ENCODE data around the gene WDFY4.

The WDFY4 gene

DNA sequence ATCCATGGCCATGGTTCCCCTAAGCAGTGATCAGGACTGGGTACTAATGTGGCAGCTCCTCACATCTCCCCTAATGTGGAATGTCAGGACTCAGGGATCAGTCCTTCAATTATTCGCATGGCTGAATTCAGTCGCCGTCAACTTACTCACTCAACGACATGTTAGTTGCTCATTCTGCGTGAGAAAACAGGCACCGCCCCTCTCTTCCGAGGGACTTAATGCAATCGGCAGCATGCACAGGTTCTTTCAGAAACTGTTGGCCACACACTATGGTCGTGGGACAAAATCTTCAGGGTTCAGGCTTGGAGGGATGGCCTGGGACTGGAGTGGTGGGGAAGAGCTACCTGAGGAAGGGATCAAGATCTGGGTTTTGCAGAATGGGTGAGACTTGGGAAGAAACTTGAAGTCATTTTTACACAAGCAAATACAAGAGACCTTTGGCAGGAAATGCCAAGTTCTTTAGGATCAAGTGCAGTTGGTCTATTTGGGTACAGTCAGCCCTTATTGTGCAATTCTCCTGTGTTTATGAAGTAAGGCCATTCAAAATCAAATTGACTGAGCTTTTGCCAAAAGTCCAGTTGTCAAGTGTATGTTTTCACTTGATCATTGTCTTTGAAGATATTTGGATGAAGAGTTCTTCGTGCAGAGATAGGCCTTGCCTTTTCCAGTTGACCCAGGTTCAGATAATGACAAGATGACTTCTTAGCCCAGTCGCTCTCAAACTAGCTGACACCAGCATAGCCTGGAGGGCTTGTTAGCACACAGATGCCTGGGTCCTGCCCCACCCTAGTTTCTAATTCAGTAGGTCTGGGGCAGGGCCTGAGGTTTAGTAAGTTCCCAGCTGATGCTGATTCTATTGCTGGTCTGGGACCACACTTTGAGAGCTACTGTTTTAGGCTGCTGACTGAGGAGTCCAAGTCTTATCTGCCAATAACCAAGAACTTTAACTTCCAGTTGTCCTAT lies 206.5 kb downstream of the WDFY4 start:
- no peak for DNase-seq

DNA sequence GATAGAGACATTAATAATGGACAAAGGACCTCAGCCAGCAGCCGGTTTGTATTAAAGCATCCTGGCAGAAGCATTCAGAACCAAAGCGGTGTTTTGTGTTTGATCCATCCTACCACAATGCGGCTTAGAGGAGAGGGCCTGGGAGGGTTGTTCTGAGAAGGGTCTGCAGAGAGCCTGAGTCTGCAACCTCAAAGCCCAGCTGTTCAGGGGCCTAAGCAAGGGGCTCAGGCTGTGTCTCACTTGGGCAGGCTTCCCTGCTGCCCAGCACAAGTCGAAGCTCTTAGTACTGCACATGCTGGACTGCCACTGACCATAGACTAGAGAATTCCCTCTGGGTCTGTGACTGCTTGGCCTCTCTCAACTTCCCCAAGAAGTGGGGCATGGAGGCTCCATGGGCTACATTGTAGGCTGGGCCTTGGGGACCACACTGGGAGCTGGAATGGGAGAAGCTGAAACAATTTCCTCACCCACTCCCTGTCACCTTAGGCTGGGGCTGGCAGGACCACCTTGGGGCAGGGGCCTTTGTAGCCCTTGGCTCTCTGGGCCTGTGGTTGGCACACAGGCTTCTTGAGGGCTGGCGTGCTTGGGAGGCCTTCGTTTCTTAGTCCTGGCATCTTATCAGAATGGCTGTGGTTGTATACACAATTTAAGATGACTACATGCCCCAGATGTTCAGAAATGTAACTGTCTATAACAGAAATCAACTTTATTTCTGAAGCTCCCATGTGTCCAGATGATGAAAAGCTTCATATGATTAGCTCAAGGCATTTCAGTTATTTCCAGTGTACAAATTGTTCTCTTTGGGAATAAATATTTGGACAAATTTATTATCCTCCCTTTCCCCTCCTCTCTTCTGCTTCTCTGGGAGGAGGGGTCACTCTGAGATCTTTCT lies 210.5 kb downstream of the WDFY4 start:
- no peak for DNase-seq

DNA sequence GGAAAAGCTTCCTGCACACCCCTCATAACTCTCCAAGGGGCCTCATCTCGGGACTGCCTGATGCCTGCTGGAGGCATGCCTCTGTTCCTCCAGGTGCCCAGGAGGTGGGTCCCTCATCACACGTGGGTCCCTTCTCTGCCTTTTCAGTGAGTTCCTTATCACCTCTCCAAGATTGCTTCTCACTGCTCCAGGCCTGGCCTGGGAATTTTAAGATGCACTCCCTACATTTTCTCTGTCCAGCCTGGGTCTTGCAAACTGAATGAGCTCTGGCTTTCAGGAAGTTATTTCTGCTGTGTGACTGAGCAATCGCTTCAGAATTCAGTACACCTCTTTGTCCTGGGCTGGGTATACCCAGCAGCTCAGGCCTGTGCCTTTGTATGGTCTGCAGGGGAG lies 211.1 kb downstream of the WDFY4 start:
- no peak for DNase-seq

DNA sequence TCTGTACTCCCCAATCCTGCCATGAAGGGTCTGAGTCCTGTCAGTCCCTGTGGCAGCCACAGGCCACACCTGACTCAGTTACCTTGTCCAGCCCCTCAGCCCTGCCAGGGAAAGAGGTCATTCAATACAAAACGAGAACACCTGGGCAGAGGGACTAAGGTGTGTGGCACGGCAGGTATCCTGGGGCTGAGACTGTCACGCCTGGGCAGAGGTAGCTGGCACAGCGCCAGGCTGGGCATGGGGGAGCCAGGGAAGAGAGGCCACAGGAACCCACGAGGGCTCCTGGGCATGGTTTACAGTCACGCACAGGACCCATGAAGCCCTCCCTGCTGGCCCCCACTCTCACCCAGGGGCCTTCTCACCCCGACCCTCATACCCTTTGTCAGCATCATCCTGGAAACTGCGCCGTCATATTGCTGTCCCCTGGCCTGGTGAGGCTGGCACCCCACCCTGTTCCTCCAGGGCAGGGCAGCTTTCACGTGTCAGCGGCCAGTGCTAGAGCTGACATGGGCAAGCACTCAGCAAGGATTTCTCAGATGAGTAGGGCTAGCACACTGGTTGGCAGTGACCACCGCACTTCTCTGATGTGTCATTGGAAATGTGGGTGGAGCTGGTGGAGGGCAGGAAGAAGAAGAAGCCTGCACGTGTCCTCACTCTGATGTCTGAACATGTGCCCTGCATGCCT lies 212.2 kb downstream of the WDFY4 start:
- no peak for DNase-seq

DNA sequence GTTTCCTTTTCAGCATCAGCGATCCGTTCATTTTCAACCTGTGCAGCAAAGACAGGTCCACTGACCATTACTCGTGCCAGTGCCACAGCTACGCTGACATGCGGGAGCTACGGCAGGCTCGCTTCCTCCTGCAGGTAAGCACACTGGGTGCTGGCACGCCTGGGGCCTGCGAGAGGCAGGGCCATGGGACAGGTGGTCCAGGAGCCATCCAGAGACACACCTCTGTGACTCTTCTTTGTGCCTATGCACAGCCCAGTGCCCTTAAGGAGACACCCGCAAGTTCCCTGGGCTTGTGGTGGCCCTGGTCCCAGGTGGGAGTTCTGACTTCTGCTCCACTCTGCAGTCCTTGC lies 212.7 kb downstream of the WDFY4 start:
- DNase-seq = no peak

DNA sequence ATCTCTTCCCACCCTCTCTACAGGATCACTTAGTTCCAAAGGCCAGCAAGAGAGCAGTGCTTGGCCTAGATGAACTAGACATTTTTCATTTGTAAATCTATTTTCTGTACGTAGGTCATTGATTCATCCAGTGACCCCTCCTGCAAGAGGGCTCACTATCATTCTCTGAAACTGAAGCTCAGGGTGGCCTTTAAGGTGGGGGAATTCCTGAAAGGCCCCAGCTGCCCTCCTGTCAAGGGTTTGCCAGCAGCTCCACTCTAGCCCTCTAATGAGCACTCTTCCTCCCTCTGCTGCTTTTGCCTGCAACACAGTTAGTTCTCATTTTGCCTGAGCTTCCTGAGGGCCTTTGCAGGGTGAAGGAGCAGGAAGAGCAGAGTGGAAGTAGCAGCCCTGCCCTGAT lies 213.8 kb downstream of the WDFY4 start:
- DNase-seq = no peak

DNA sequence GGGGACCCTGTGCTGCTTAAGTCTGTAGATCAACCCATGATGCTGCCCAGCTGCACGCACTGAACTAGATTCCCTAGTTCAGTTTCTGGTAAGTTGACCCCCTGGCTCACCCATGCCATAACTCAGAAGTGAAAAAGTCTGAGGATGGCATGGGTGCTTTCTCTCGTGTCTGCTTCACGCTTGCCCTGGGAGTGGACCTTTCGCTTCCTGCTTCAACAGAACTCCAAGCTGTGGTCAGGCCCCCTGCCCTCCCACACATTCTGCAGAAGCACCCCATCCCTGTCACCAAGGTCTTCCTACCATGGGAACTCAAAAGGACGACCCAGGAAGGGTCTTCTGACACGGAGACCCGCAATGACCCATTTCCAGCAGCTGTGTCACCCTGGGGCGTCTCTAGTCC lies 215.1 kb downstream of the WDFY4 start:
- no peak for DNase-seq

DNA sequence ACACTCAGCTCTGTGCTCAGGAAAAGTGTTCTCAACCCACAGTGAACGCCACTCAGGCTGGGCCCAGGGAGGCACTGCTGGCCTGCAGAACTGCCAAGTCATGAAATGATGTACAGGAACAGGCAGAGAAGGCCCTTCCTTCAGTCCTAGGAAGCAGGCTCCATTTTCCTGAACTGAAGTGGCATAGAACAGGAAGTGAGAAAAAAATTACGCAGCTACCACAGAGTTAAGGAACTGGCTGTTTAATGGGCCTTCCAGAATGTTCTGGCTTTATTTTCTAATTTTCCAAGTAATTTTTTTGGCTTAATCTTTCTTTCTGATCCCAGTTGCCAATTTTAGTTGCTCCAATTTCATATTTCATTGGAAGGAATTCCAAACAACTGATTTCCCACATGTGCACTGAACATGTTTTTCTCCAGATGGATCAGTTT lies 215.7 kb downstream of the WDFY4 start:
- DNase-seq = no peak

DNA sequence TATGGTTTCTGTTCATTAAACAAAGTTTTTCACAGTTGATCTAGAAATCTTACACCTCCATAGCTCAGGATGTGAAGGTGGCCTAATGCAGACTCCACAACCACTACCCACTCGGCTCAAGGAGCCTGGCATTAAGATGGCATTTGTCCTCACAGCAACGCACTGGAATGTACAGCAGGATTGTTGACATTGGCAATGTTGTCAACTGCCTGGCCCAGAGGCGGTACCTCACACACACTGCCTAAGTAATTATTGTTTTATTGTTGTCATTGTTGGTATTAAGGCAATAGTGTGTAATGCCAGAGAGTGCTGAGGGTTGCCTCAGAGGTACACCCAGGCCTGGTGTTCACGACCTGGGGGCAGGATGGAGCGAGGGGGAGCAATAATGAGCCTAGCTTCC lies 216.6 kb downstream of the WDFY4 start:
- no peak for DNase-seq

DNA sequence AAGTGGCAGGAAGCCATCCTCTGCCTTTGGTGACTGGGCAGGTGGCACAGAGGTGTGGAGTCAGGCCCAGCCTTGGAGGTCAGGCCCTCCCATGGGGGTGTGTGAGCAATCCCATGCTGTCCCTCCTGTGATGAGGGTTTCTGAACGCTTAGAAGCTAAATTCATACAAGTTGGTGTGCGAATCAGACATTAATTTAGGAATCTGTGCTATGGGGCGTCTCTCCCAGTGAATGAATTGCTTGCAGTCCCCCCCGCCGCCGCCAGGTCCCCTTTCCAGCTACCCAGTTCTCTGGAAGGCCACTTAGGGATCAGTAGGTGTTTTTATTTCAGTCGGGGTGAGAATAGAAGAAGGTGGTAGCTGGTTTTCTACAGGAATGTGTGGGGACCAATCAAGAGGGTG lies 217.4 kb downstream of the WDFY4 start:
- no peak for DNase-seq

DNA sequence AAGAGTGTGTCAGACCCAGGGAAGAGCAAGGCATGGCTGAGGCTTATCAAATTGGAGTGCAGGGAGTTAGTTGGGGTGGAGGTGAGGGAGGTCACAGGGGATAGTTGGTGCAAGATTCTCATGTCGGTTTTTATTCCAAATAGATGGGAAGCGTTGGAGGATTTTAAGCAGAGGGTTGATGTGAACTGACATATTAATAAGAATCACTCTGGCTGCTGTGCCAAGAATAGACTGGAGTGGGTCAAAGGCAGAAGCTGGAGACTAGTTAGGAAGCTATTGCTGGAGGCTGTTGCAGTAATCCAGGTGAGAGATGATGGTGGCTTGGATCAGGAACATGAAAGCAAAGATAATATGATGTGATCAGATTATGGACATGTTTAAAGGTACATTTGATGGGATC lies 218.5 kb downstream of the WDFY4 start:
- no peak for DNase-seq

DNA sequence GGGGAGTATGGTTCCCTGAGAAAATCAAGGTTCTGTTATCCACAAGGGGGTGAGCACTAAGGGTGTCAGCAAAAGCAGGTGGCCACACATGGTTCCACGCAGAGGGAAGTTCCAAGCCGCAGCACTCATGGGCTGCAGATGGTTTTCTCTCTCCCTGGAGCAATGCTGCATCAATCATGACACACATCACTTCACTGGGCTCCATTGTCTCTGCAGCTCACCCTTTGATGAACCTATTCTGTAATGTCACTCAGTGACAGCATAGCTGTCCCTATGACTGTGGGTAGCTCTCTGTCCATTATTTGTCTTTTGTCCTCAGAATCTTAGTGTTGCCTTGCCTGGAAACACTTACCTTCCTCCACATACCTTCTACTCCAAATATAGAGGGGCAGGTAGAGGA lies 220.2 kb downstream of the WDFY4 start:
- no peak for DNase-seq

DNA sequence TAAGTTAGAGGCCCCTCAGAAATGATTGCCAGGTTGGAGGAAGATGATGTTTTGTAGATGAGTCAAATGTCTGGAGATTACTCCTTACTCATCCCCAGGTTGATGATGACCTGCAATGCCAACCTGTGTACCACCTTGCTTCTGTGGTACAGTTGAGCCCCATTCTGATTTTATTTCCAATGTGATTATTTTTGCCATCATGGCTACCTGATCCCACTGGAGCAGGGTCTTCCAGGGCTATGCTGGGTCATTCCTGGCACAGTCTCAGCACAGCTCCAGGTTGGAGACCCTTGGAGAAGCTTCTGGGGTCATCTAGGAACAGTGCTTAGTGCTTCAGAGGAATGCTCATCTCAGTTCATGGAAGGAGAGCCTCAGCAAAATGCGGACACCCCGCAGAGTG lies 220.6 kb downstream of the WDFY4 start:
- no peak for DNase-seq

DNA sequence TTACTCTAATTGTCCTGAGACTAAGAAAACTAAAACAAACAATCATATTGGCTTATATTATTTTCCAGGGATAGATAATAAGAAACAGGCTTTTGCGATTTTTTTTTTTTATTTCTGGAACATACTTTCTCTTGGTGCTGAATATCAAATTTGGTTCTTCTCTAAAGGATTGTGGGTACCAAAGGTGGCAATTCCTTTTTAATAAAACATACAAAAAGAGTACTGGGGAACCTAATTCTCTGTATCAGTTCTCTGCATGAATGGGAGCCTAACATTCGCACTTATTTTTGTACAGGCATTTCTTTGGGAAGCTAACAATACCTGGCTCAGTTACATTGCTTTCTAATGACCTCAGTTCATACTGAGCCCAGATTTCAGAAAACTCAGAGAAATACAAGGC lies 222.2 kb downstream of the WDFY4 start:
- no peak for DNase-seq

DNA sequence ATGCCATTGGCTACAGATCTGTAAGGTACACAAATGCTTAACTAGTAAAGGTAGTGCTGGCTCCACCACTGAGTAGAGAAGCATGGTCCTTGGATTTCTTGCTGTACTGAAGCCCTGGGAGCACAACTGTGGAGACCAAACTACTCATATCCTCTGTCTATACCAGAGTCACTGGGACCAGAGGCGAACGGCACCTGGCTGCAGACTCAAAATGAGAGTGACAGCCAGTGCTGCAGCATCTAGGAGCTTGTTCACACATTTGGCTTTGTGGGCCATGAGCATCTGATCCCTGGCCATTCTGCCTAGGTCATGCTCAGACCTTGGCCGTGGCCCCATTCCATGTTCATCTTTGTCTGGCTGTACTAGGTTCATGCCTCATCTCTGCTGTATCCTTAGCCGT lies 223.1 kb downstream of the WDFY4 start:
- DNase-seq = no peak

DNA sequence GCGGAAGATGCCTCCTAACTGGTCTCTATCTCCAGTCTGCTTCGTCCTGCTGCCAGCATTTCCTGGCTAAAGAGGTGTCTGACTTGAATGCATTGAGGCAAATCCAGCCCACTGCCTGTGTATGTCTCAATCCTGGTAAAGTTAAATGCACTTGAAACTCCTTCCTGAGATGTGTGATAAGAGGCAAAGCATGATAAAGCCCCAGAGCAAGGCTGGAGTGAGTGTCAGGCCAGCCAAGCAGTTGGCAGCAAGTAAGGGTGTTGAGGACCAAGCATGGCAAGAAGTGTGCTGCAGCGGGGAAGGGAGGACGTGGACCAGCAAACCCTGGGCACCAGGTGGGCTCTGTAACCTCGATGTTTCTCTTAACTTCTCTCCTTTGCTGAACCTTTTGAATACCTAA lies 225.9 kb downstream of the WDFY4 start:
- no peak for DNase-seq

DNA sequence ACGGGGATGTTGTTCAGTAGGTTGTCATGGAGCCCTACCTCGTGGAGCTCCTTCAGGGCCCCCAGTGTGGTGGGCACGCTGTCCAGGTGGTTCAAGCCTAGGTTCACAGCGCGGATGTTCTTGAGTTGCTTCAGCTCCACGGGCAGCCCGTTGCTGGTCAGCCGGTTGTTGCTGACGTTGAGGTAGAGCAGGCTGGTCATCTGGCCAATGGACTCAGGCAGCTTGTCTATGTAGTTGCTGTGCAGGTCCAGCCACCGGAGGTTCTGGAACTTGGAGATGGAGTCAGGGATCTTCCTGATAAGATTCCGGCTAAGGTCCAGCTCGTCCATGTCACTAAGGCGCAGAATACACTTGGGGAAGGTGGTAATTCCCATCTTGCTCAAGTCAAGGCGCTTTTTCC lies 229.0 kb downstream of the WDFY4 start:
- DNase-seq = no peak

DNA sequence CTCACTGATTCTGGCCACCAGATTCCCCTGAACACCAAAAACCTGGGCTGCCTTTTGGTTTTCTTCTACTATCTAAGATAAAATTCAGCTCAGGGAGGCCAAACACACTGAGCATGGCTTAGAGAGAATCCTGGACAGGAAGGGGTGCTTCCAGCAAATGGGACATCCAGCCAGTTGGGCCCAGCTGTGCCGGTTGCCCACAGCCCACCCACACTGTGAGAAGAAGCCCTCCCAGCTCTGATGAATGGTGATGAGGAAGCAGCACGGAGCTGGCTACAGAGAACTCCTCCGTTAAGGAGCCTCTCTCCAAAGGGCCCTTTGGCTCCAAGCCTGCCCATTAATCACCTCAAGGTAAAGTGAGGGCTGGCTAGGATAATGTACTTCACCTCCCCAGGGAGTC lies 239.1 kb downstream of the WDFY4 start:
- no peak for DNase-seq

DNA sequence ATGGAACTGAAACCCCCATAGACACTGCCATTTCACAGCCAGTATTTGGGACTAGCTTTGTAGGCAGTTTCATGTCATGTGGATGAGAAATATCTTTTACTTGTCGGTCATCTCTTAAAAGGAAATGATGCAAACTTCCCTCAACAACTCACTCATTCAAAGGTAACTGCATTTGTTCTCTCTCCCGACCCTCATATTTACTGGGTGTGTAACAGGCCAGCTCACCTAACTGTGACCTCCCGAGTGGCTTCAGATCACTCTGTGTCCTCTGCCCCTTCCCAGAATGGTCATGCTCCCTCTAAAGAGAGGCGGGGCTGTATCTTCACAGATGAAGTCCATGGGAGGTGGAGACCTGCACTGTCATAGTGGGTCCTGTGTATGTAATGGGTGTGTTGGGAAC lies 240.3 kb downstream of the WDFY4 start:
- no peak for DNase-seq

DNA sequence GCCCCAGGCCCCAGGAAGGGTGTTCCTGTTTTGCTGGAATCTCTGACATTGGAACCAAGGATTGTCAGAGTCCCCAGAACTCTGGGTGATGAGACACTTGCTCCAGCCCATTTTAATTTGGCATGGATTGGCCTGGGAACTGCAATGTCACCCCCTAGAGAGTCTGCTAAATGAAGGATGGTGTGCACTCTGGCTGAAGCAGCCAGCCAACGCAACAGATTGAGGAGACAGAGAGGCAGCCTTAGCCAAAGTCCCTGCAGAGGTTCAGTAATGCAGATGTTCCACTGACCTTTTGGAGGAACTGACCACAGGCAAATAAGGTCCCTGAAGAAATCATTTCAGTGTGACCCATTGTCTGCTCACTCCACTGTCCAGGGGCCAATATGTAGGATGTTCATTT lies 241.6 kb downstream of the WDFY4 start:
- DNase-seq = no peak

DNA sequence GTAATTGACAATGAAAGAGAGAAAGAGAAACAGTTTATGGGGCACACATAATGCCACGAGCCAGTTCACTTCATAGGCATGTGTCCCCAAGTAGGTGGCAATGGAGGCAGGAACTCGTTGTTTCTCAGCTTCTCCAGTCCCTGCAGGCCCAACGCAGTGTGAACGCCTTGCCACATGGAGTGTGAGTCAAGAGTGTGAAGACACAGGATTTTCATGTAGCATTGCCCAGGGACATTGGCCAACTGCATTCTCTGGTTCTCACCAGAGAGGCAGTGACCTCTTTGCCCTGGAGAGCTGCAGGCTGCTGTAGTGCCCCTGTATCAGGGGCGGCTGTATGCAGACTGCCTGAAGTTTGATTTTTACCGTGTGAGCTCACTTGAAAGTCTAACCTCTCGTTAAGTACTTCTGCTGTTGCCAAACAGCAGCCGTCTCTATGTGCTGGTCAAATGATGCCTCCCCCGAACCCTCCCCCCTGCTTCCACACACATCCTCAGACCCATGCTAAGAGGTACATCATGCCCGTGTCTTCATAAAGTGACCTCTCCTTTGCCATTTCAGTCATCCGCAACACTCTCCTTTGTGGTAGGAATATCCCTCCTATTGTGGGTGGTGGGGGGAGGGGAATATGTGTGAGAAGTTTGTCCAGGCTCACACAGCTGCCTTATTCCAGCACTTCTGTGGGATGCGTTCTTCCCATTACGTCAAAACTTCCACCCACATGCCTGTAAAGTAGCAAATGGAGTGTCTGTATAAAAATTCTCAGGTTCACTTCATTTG lies 242.3 kb downstream of the WDFY4 start:
- DNase-seq = no peak

DNA sequence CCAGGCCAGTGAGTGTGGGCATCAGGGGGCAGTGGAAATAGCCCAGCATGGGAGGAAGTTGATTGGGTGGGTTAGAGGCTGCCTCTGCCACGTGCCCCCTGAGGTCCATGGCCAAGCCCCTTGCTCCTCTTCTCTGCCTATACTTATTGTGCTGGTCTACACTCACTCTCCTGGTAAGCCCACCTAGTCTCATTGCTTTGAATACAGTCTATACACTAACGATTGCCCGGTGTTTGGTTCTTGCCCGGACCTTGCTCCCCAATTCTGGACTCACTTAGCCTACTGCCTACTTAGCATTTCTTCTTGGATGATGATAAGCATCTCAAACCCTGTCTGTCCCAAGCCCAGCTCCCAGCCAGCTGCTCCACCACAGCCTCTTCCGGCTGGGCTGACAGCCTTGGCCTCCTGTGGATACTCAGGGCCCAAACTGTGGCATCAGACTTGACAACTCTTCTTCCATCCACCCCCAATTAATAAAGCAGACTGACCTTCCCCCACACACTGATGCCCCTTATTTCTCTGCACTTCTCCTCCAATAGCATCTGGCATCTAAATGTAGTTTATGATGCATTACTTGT lies 244.8 kb downstream of the WDFY4 start:
- no peak for DNase-seq
